ENCODE measurements around the gene PPIH.
"Not testable (repeated sequence)": the region's sequence is repeated elsewhere in the genome, so short reads cannot be mapped to it uniquely, and the experiment has no call there.

Gene PPIH

GRCh38 chr1:42680921-42681683, 22.9 kb downstream of the PPIH start:
- TF ChIP-seq PAX5 (IDR thresholded peaks at IDR 0.05; ENCODE audit: insufficient read depth, low read length, severe bottlenecking) (no peak), TAF1 (IDR thresholded peaks at IDR 0.05; ENCODE audit: low read depth, low read length) (no peak), POLR2AphosphoS5 (IDR thresholded peaks at IDR 0.05; ENCODE audit: low read depth, low read length) (no peak; the same call in 1 of the 2 replicates), SPI1 (IDR thresholded peaks at IDR 0.05; ENCODE audit: low read depth, low read length) (no peak), POU2F2 (IDR thresholded peaks at IDR 0.05; ENCODE audit: low read depth, low read length) (no peak), POLR2A (IDR thresholded peaks at IDR 0.05; ENCODE audit: low read depth, low read length) (no peak; the same call in none of the 2 replicates)
- FAIRE-seq (peak; percentile 13), DNase-seq (ENCODE audit: insufficient read length, low spot score) (peak; percentile 10)

- TF ChIP-seq POLR2A (IDR thresholded peaks at IDR 0.05; ENCODE audit: low read depth, low read length), result peak; percentile 72; the same call in 1 of the 2 replicates
- no peak for TF ChIP-seq SPI1 (IDR thresholded peaks at IDR 0.05; ENCODE audit: low read depth, low read length)
- peak; percentile 80 for TF ChIP-seq POLR2AphosphoS5 (IDR thresholded peaks at IDR 0.05; ENCODE audit: low read depth, low read length)
- DNase-seq (ENCODE audit: insufficient read length, low spot score) (peak; percentile 83), FAIRE-seq (peak; percentile 94)
These were observed 23.7 kb downstream of the PPIH start, which contains the start of gene YBX1 for GRCh38 chr1:42681741-42682483. TSS of gene YBX1 (plus strand) at chr1:42682418. CDS start at chr1:42682566, 148 bp downstream.

- not testable (repeated sequence) for DNase-seq (ENCODE audit: insufficient read length, low spot score); FAIRE-seq
These were observed 24.2 kb downstream of the PPIH start for GRCh38 chr1:42682484-42682738.

- FAIRE-seq (peak; percentile 92), DNase-seq (ENCODE audit: insufficient read length, low spot score) (peak; percentile 59)
- no peak for TF ChIP-seq TAF1 (IDR thresholded peaks at IDR 0.05; ENCODE audit: low read depth, low read length)
- TF ChIP-seq POLR2A (IDR thresholded peaks at IDR 0.05; ENCODE audit: low read depth, low read length), result peak; percentile 69
- TF ChIP-seq SPI1 (IDR thresholded peaks at IDR 0.05; ENCODE audit: low read depth, low read length), result peak; percentile 31
- TF ChIP-seq POU2F2 (IDR thresholded peaks at IDR 0.05; ENCODE audit: low read depth, low read length), result peak; percentile 60; the same call in 1 of the 2 replicates
- peak; percentile 78 for TF ChIP-seq POLR2AphosphoS5 (IDR thresholded peaks at IDR 0.05; ENCODE audit: low read depth, low read length)
These were observed 24.7 kb downstream of the PPIH start for GRCh38 chr1:42682739-42683531.

- FAIRE-seq (peak; percentile 66), DNase-seq (ENCODE audit: insufficient read length, low spot score) (no peak)
- no peak for TF ChIP-seq POLR2A (IDR thresholded peaks at IDR 0.05; ENCODE audit: low read depth, low read length)
- no peak for TF ChIP-seq PAX5 (IDR thresholded peaks at IDR 0.05; ENCODE audit: insufficient read depth, low read length, severe bottlenecking)
- no peak for TF ChIP-seq POLR2AphosphoS5 (IDR thresholded peaks at IDR 0.05; ENCODE audit: low read depth, low read length)
- TF ChIP-seq POU2F2 (IDR thresholded peaks at IDR 0.05; ENCODE audit: low read depth, low read length), result no peak
- no peak for TF ChIP-seq TAF1 (IDR thresholded peaks at IDR 0.05; ENCODE audit: low read depth, low read length)
- TF ChIP-seq SPI1 (IDR thresholded peaks at IDR 0.05; ENCODE audit: low read depth, low read length), result no peak
These were observed 25.9 kb downstream of the PPIH start for GRCh38 chr1:42684139-42684538.

GRCh38 chr1:42686418-42686817, 28.2 kb downstream of the PPIH start:
- FAIRE-seq (no peak), DNase-seq (ENCODE audit: insufficient read length, low spot score) (no peak)
- no peak for TF ChIP-seq POLR2A (IDR thresholded peaks at IDR 0.05; ENCODE audit: low read depth, low read length)
- TF ChIP-seq SPI1 (IDR thresholded peaks at IDR 0.05; ENCODE audit: low read depth, low read length), result no peak
- TF ChIP-seq TAF1 (IDR thresholded peaks at IDR 0.05; ENCODE audit: low read depth, low read length), result no peak
- no peak for TF ChIP-seq POU2F2 (IDR thresholded peaks at IDR 0.05; ENCODE audit: low read depth, low read length)
- TF ChIP-seq PAX5 (IDR thresholded peaks at IDR 0.05; ENCODE audit: insufficient read depth, low read length, severe bottlenecking), result no peak
- TF ChIP-seq POLR2AphosphoS5 (IDR thresholded peaks at IDR 0.05; ENCODE audit: low read depth, low read length), result no peak

- TF ChIP-seq TAF1 (IDR thresholded peaks at IDR 0.05; ENCODE audit: low read depth, low read length) (no peak), POLR2A (IDR thresholded peaks at IDR 0.05; ENCODE audit: low read depth, low read length) (no peak), SPI1 (IDR thresholded peaks at IDR 0.05; ENCODE audit: low read depth, low read length) (no peak), POU2F2 (IDR thresholded peaks at IDR 0.05; ENCODE audit: low read depth, low read length) (no peak), PAX5 (IDR thresholded peaks at IDR 0.05; ENCODE audit: insufficient read depth, low read length, severe bottlenecking) (no peak), POLR2AphosphoS5 (IDR thresholded peaks at IDR 0.05; ENCODE audit: low read depth, low read length) (no peak)
- DNase-seq (ENCODE audit: insufficient read length, low spot score) (no peak), FAIRE-seq (no peak)
These were observed 31.7 kb downstream of the PPIH start for GRCh38 chr1:42689912-42690311.

GRCh38 chr1:42690477-42691156, 32.4 kb downstream of the PPIH start:
- DNase-seq (ENCODE audit: insufficient read length, low spot score) (no peak), FAIRE-seq (no peak)
- no peak for TF ChIP-seq TAF1 (IDR thresholded peaks at IDR 0.05; ENCODE audit: low read depth, low read length)
- no peak for TF ChIP-seq SPI1 (IDR thresholded peaks at IDR 0.05; ENCODE audit: low read depth, low read length)
- TF ChIP-seq POU2F2 (IDR thresholded peaks at IDR 0.05; ENCODE audit: low read depth, low read length), result no peak
- TF ChIP-seq POLR2A (IDR thresholded peaks at IDR 0.05; ENCODE audit: low read depth, low read length), result no peak
- no peak for TF ChIP-seq PAX5 (IDR thresholded peaks at IDR 0.05; ENCODE audit: insufficient read depth, low read length, severe bottlenecking)
- no peak for TF ChIP-seq POLR2AphosphoS5 (IDR thresholded peaks at IDR 0.05; ENCODE audit: low read depth, low read length)

GRCh38 chr1:42691157-42691498, 32.9 kb downstream of the PPIH start:
- no peak for TF ChIP-seq POU2F2 (IDR thresholded peaks at IDR 0.05; ENCODE audit: low read depth, low read length)
- TF ChIP-seq TAF1 (IDR thresholded peaks at IDR 0.05; ENCODE audit: low read depth, low read length), result no peak
- TF ChIP-seq POLR2A (IDR thresholded peaks at IDR 0.05; ENCODE audit: low read depth, low read length), result no peak
- no peak for TF ChIP-seq SPI1 (IDR thresholded peaks at IDR 0.05; ENCODE audit: low read depth, low read length)
- TF ChIP-seq POLR2AphosphoS5 (IDR thresholded peaks at IDR 0.05; ENCODE audit: low read depth, low read length), result no peak
- TF ChIP-seq PAX5 (IDR thresholded peaks at IDR 0.05; ENCODE audit: insufficient read depth, low read length, severe bottlenecking), result no peak
- DNase-seq (ENCODE audit: insufficient read length, low spot score) (no peak), FAIRE-seq (peak; percentile 74)

All from GM12891 (cell line).